ENCODE results near the gene SAFB.

DNA sequence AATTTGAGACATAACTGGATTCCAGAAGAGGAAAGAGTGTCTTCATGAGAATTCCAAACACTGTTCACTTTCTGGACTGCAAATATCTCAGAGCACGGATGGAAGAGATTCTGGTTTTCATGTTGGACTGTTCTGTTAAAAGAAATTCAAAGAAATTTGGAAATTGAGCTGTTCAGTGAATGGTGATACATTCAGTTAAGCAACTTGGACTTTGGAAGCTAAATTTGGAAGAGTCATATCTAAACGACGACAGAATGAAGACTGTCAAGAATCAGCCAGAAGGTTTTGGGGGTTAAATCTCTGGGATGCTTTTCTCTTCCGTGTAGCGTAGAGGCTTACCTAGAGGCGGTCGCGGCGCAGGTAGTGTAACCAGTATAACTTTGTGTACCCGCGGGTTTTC, 25.6 kb downstream of the SAFB start:
- TF ChIP-seq, protein P1, sequence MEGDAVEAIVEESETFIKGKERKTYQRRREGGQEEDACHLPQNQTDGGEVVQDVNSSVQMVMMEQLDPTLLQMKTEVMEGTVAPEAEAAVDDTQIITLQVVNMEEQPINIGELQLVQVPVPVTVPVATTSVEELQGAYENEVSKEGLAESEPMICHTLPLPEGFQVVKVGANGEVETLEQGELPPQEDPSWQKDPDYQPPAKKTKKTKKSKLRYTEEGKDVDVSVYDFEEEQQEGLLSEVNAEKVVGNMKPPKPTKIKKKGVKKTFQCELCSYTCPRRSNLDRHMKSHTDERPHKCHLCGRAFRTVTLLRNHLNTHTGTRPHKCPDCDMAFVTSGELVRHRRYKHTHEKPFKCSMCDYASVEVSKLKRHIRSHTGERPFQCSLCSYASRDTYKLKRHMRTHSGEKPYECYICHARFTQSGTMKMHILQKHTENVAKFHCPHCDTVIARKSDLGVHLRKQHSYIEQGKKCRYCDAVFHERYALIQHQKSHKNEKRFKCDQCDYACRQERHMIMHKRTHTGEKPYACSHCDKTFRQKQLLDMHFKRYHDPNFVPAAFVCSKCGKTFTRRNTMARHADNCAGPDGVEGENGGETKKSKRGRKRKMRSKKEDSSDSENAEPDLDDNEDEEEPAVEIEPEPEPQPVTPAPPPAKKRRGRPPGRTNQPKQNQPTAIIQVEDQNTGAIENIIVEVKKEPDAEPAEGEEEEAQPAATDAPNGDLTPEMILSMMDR (IDR thresholded peaks at IDR 0.05), result no peak
- no peak for TF ChIP-seq ZFX (IDR thresholded peaks at IDR 0.05; ENCODE audit: borderline replicate concordance)
